Stomach (tissue), 9 donors: Measurements from ENCODE around the gene CALHM1. TPM values are rescaled to one million over a fixed set of nuclear protein-coding genes. Genes with fewer than 3 reads are reported as not detected.

Experiments used
- DNase-seq, 2 donors: peaks; one replicate each; pipeline versions ENCODE4 v3.0.0 to v3.0.0-alpha.2; 2013 to 2019
- H3K27ac ChIP-seq, 5 donors: fragments of 200-600 bp in 4 of 5; sonication (generic) in 4 of 5; one replicate each; pipeline ENCODE4 v1.5.1; 2013 to 2019; ENCODE audit warnings: mild to moderate bottlenecking in 1 of 5, moderate library complexity in 1 of 5
- H3K27me3 ChIP-seq, 3 donors: fragments of 200-600 bp; sonication (generic); one replicate each; pipeline ENCODE4 v1.5.1; 2017 to 2019; ENCODE audit warnings: mixed run types in 1 of 3
- H3K36me3 ChIP-seq, 4 donors: fragments of 200-600 bp; sonication (generic); 1 replicate in 3 of 4; 2 replicates in 1 of 4; pipeline ENCODE4 v1.5.1; 2016 to 2019
- H3K4me1 ChIP-seq, 4 donors: fragments of 200-600 bp; sonication (generic); one replicate each; pipeline ENCODE4 v1.5.1; 2016 to 2019
- H3K4me3 ChIP-seq, 4 donors: fragments of 200-600 bp; sonication (generic) in 3 of 4; one replicate each; pipeline ENCODE4 v1.5.1; 2016 to 2019; ENCODE audit warnings: mild to moderate bottlenecking in 1 of 4
- H3K9me3 ChIP-seq, 4 donors: fragments of 200-600 bp; sonication (generic); one replicate each; pipeline ENCODE4 v1.5.1; 2016 to 2019
- CTCF ChIP-seq, 7 experiments: fragments of 450-650 bp in 4 of 7; fragments of 200-600 bp in 3 of 7; sonication (generic) in 3 of 7; IDR thresholded peaks; one replicate each; pipeline ENCODE4 v1.5.1; 2016 to 2019; ENCODE audit warnings: antibody characterized with exemption in 7 of 7, control low read depth in 2 of 7, mild to moderate bottlenecking in 1 of 7
- EP300 ChIP-seq: sonication (generic); formaldehyde crosslinking; IDR thresholded peaks from one replicate; pipeline ENCODE4 v1.6.1; 2017; ENCODE audit warnings: antibody characterized with exemption
- POLR2A ChIP-seq, 4 donors: fragments of 450-650 bp; IDR thresholded peaks; one replicate each; pipeline ENCODE4 v1.6.1; 2016; ENCODE audit warnings: antibody characterized with exemption in 4 of 4, control low read depth in 2 of 4, mild to moderate bottlenecking in 1 of 4, moderate library complexity in 1 of 4
- POLR2AphosphoS5 ChIP-seq, 3 donors: sonication (generic); formaldehyde crosslinking; IDR thresholded peaks; one replicate each; pipeline ENCODE4 v1.6.1; 2016; ENCODE audit warnings: antibody characterized with exemption in 3 of 3
- WGBS, 5 donors: extraction: QIAGEN DNeasy Blood & Tissue Kit in 3 of 5; methylation state at CpG; one replicate each; pipeline versions ENCODE4 v1.1.5 to v1.1.7; 2013 to 2018; 5-methylcytosine and 5-hydroxymethylcytosine counted together
- intact Hi-C: fragments of 100-400 bp; cut with DNase I; formaldehyde crosslinking; loops from one replicate; pipeline ENCODE4 v1.15.1; 2023; ENCODE audit warnings: low total_unique reads
- polyA plus RNA-seq, 3 donors: library from polyadenylated mRNA; stranded (reverse); fragments of 200-250 nt; gene quantifications; one replicate each; pipeline ENCODE4 v1.2.3, GENCODE V29; 2013
- total RNA-seq, 5 donors: library from RNA; depleted of rRNA; stranded (reverse); fragments of >200 nt; gene quantifications; one replicate each; pipeline versions ENCODE4 v1.1.0 to v1.2.3, GENCODE V29; 2014 to 2016
- donor health status: healthy with polysubstance abuse.
- donor health status: Bipolar disorder and iron deficiency.
- donor health status: healthy.

Gene CALHM1
- total and polyA plus RNA-seq, 8 donors = not detected

GRCh38 chr10:103472005-103472404 lies 13.3 kb upstream of the CALHM1 start:
- WGBS, 5 donors = 77 to 90% (median 86%) methylated on average over 2 of the region's 2 CpGs
- TF ChIP-seq EP300 = no peak
- no peak for TF ChIP-seq CTCF (IDR thresholded peaks at IDR 0.05)
- no peak for TF ChIP-seq POLR2AphosphoS5 (IDR thresholded peaks at IDR 0.05)
- TF ChIP-seq POLR2A (IDR thresholded peaks at IDR 0.05) = no peak
- intact Hi-C loops = no loop called here
- no peaks in the 10 kb centered on the region for H3K36me3 ChIP-seq
- no peak overlapping the region for H3K4me3 ChIP-seq
- no peak for DNase-seq
- H3K9me3 ChIP-seq = no peaks in the 10 kb centered on the region
- peaks cover 0 to 13% (median 4%) of the 10 kb centered on the region in 4 donors for H3K4me1 ChIP-seq
- H3K27me3 ChIP-seq = peaks cover 0 to 15% (median 0%) of the 10 kb centered on the region in 3 donors
- H3K27ac ChIP-seq = peak overlapping the region in 4 of 5 donors; percentile 52 to 65 (median 52)

GRCh38 chr10:103470761-103471653 lies 12.3 kb upstream of the CALHM1 start:
- 56 to 67% (median 58%) methylated on average over 14 of the region's 14 CpGs for WGBS, 5 donors
- intact Hi-C loops = no loop called here
- Histone ChIP-seq H3K27me3 (peaks cover 0 to 15% (median 0%) of the 10 kb centered on the region in 3 donors), H3K27ac (peak overlapping the region in 4 of 5 donors; percentile 52 to 65 (median 52)), H3K4me3 (no peak overlapping the region), H3K9me3 (no peaks in the 10 kb centered on the region), H3K36me3 (no peaks in the 10 kb centered on the region), H3K4me1 (peaks cover 0 to 13% (median 4%) of the 10 kb centered on the region in 4 donors)
- DNase-seq = peak; percentile 47 to 51
- no peak for TF ChIP-seq CTCF (IDR thresholded peaks at IDR 0.05)

GRCh38 chr10:103469201-103469600 lies 10.5 kb upstream of the CALHM1 start:
- Histone ChIP-seq H3K4me3 (no peak overlapping the region), H3K36me3 (no peaks in the 10 kb centered on the region), H3K27me3 (peaks cover 0 to 15% (median 0%) of the 10 kb centered on the region in 3 donors), H3K9me3 (no peaks in the 10 kb centered on the region), H3K4me1 (peaks cover 0 to 13% (median 4%) of the 10 kb centered on the region in 4 donors), H3K27ac (no peak overlapping the region)
- 58 to 70% (median 64%) methylated on average over 5 of the region's 5 CpGs for WGBS, 5 donors
- no peak for DNase-seq
- TF ChIP-seq EP300 = no peak
- no peak for TF ChIP-seq POLR2AphosphoS5 (IDR thresholded peaks at IDR 0.05)
- no peak for TF ChIP-seq POLR2A (IDR thresholded peaks at IDR 0.05)
- no peak for TF ChIP-seq CTCF (IDR thresholded peaks at IDR 0.05)
- intact Hi-C loops = no loop called here

GRCh38 chr10:103467406-103467805 lies 8.7 kb upstream of the CALHM1 start:
- Histone ChIP-seq H3K27ac (no peak overlapping the region), H3K4me1 (peaks cover 0 to 13% (median 4%) of the 10 kb centered on the region in 4 donors), H3K27me3 (peaks cover 0 to 8% (median 0%) of the 10 kb centered on the region in 3 donors), H3K4me3 (no peak overlapping the region), H3K9me3 (no peaks in the 10 kb centered on the region), H3K36me3 (no peaks in the 10 kb centered on the region)
- intact Hi-C loops = no loop called here
- 80 to 91% (median 88%) methylated on average over 7 of the region's 7 CpGs for WGBS, 5 donors
- TF ChIP-seq POLR2A (IDR thresholded peaks at IDR 0.05) (no peak), CTCF (IDR thresholded peaks at IDR 0.05) (no peak), POLR2AphosphoS5 (IDR thresholded peaks at IDR 0.05) (no peak), EP300 (no peak)
- no peak for DNase-seq
